DOHH2 (cell line): Measurements from ENCODE around the gene SH2D3A.
"Not testable (repeated sequence)": the region's sequence is repeated elsewhere in the genome, so short reads cannot be mapped to it uniquely, and the experiment has no call there.

Experiments used
- CTCF ChIP-seq: fragments of 200-600 bp; sonication (generic); IDR thresholded peaks from one replicate; pipeline ENCODE4 v1.5.1; 2014; ENCODE audit warnings: antibody characterized with exemption, mild to moderate bottlenecking, low read depth, low read length; ENCODE audit not compliant: poor library complexity, severe bottlenecking
- EZH2phosphoT487 ChIP-seq: fragments of 200-600 bp; sonication (generic); IDR thresholded peaks from 2 replicates; pipeline ENCODE4 v1.6.1; 2017; ENCODE audit warnings: borderline replicate concordance, mild to moderate bottlenecking, antibody characterized with exemption, low read length, moderate library complexity, mixed read lengths

- TF ChIP-seq CTCF, EZH2phosphoT487: not testable (repeated sequence)
Measured at GRCh38 chr19:6776045-6776444, 8.8 kb upstream of the SH2D3A start.
